Measurements from ENCODE around the gene STX1A.
"Not testable (repeated sequence)": the region's sequence is repeated elsewhere in the genome, so short reads cannot be mapped to it uniquely, and the experiment has no call there.

DNA sequence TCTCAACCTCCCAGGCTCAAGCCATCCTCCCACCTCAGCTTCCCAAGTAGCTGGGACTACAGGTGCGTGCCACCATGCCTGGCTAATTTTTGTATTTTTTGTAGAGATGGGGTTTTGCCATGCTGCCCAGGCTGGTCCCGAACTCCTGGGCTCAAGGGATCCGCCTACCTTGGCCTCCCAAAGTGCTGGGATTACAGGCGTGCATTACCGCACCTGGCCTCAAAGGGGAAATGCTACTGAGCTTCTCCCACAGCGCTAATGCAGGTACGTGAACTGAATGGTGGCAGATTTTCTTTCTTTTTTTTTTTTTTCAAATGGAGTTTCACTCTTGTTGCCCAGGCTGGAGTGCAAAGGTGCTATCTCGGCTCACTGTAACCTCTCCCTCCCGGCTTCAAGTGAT lies 43.4 kb downstream of the STX1A start:
- TF ChIP-seq ZNF274 (IDR thresholded peaks at IDR 0.05; ENCODE audit: low read depth, low read length); YY1 (IDR thresholded peaks at IDR 0.05; ENCODE audit: insufficient read depth, insufficient read length): not testable (repeated sequence)
